Cardiac fibroblast (primary cell): ENCODE data around the gene FGGY.

ENCODE experiments used
- DNase-seq, 2 donors: peaks; one replicate each; pipeline versions ENCODE4 v3.0.0 to v3.0.0-alpha.2; 2010; ENCODE audit warnings: low read depth in 2 of 2
- H3K4me3 ChIP-seq, 2 donors: replicated peaks in 1 of 2; 1 replicate in 1 of 2; 2 replicates in 1 of 2; pipeline ENCODE4 v1.5.1; 2011; ENCODE audit warnings: low read depth in 2 of 2, low read length in 2 of 2, mild to moderate bottlenecking in 2 of 2, moderate library complexity in 1 of 2
- CTCF ChIP-seq: IDR thresholded peaks from one replicate; pipeline ENCODE4 v1.5.1; 2011; ENCODE audit warnings: low read depth, mild to moderate bottlenecking, low read length, inconsistent platforms

The FGGY gene

GRCh38 chr1:59685666-59686065 is 388.8 kb downstream of the FGGY start:
- H3K4me3 ChIP-seq: no peak overlapping the region
- DNase-seq: no peak
- no peak for TF ChIP-seq CTCF

DNA sequence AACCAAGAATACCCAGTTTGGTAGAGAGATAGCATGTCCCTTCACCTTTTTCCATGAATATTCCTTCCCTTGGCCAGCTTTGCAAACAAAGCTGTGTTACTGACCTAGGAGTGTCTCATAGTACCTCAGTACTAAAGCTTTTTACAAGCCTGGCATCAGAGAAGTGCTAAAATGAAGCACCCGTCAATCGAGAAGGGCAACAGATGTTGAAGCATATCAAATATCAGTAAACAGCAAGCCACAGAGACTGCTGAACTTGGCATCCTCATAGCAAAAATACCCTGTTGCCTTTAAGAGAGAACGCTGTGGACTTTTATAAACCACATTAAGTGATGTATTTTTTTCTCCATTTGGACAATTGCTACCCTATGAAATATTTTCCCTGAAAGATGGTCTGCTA is 389.3 kb downstream of the FGGY start:
- H3K4me3 ChIP-seq: no peak overlapping the region
- no peak for DNase-seq
- no peak for TF ChIP-seq CTCF

DNA sequence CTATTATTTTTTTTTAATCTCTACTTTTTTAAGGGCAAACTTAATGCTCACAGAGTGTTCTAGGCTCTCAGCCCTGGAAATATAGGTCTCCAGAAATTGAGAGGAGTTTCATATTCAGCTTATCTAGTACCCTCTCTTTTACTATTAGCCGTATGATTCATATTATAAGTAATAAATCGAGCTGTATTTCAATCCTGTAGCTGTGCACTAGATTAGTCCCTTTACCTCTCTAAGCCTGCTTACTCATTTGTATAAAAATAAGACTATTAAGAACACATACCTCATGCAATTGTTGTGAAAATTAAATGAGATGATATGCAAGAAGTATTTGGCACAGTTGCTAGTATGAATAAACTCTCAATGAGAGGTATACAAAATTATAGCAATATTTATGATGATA is 389.7 kb downstream of the FGGY start:
- no peak overlapping the region for H3K4me3 ChIP-seq
- TF ChIP-seq CTCF: no peak
- no peak for DNase-seq

DNA sequence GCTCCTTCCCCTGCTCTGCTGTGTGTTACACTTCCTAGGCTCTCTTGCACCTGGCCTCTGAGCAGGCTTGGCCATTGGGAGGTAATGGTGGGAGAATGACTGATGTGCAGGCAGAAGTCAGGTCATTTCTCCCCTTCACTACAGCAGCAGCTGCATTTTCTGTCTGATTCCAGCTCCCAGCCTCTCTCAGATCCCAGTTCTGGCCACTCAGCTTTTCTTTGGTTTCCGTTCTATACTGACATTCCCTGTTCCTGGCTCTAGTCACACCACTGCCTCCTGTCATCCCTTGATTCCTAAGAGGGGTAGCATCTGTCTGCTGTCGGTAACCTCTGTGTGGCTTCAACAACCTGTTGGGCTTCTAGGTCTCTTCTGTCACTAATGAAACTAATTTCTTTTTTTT is 390.2 kb downstream of the FGGY start:
- H3K4me3 ChIP-seq: no peak overlapping the region
- TF ChIP-seq CTCF: no peak
- no peak for DNase-seq

DNA sequence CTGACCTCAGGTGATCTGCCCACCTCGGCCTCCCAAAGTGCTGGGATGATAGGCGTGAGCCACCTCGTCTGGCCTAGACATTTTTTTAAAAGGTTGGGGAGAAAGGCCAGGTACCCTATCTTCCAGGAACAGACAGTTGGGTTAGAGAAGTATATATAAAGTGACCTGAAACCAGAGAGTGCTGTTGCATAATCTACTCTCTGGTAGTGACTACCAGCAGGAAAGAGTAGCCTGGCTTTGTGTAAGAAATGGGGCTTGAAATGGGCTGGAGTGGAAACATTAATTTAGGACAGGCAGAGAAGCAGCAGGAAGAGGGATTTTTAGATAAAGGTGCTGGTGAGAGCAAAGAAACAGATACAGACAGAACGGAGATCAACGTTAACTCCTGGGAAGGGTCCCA is 392.1 kb downstream of the FGGY start:
- no peak overlapping the region for H3K4me3 ChIP-seq
- DNase-seq: no peak
- no peak for TF ChIP-seq CTCF

DNA sequence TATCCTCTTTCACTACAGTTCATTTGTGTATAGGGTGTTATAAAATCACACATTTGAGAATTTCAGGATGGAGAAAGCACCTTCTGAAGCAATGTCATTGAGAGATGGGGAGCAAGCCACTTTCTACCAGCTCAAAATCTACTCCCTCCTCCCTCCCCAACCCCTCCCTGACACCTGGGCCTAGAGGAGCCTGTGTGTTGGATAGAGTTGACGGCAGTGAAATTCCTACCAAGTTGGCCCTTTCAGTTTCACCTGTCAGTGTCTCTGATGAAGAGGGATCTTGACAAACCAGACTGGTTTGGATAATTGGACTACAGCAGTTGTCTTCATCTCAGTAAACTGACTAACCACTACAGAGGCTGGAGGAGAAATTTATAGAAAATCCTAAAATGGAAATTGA is 392.8 kb downstream of the FGGY start:
- DNase-seq: no peak
- H3K4me3 ChIP-seq: no peak overlapping the region
- no peak for TF ChIP-seq CTCF

- no peak overlapping the region for H3K4me3 ChIP-seq
- TF ChIP-seq CTCF: no peak
These were observed 393.5 kb downstream of the FGGY start for GRCh38 chr1:59690171-59690930.

More at GRCh38 chr1:59690171-59690930, 393.5 kb downstream of the FGGY start:
- DNase-seq: no peak
